Caki2 (cell line): Measurements from ENCODE around the gene OR5P2. TPM values are rescaled to one million over a fixed set of nuclear protein-coding genes. Genes with fewer than 3 reads are reported as not detected.
"Not testable (repeated sequence)": the region's sequence is repeated elsewhere in the genome, so short reads cannot be mapped to it uniquely, and the experiment has no call there.

Experiments used
- DNase-seq: peaks from one replicate; pipeline ENCODE4 v3.0.0-alpha.2; 2015; ENCODE audit warnings: low read depth
- in situ Hi-C: cut with HindIII; loops from 2 replicates; pipeline ENCODE4 v1.10.0; 2016; ENCODE audit warnings: low sequenced_read_pairs, low pct_unique_long_range_greater_than_20kb, mixed read lengths
- total RNA-seq: library from RNA; depleted of rRNA; stranded (reverse); fragments of >200 nt; shearing (Covaris generic); gene quantifications from 2 replicates; pipeline ENCODE4 v1.2.3, GENCODE V29; 2014; ENCODE audit warnings: low replicate concordance; rRNA removed

OR5P2 gene
- not detected in 2 replicates for total RNA-seq

- DNase-seq, result no peak
- in situ Hi-C loops, result no loop called here
Measured at GRCh38 chr11:7796842-7797241, at the start of gene OR5P2. OR5P2 (minus strand) TSS chr11:7796942; CDS start chr11:7796942, 0 bp downstream.

- no peak for DNase-seq
- in situ Hi-C loops, result no loop called here
Measured at GRCh38 chr11:7846003-7846402, 49.3 kb upstream of the OR5P2 start.

- in situ Hi-C loops, result no loop called here
Measured at GRCh38 chr11:7844986-7845385, 48.2 kb upstream of the OR5P2 start.

GRCh38 chr11:7844521-7844920, 47.8 kb upstream of the OR5P2 start:
- in situ Hi-C loops, result no loop called here
- DNase-seq, result no peak

More at GRCh38 chr11:7844986-7845385, 48.2 kb upstream of the OR5P2 start:
- DNase-seq, result no peak

GRCh38 chr11:7840578-7840977, 43.8 kb upstream of the OR5P2 start:
- DNase-seq, result no peak
- in situ Hi-C loops, result no loop called here

GRCh38 chr11:7833527-7833926, 36.8 kb upstream of the OR5P2 start:
- no peak for DNase-seq
- in situ Hi-C loops, result no loop called here

- DNase-seq, result no peak
- in situ Hi-C loops, result no loop called here
Measured at GRCh38 chr11:7830740-7831139, 34.0 kb upstream of the OR5P2 start, which contains the start of gene OR5P3. OR5P3 (minus strand) TSS chr11:7830840.

- no peak for DNase-seq
- in situ Hi-C loops, result no loop called here
Measured at GRCh38 chr11:7826324-7826723, 29.6 kb upstream of the OR5P2 start.

- DNase-seq, in situ Hi-C loops: not testable (repeated sequence)
Measured at GRCh38 chr11:7820417-7820816, 23.7 kb upstream of the OR5P2 start.

GRCh38 chr11:7814897-7815296, 18.2 kb upstream of the OR5P2 start:
- in situ Hi-C loops, DNase-seq: not testable (repeated sequence)

GRCh38 chr11:7810301-7810700, 13.6 kb upstream of the OR5P2 start:
- in situ Hi-C loops, result not testable (repeated sequence)

GRCh38 chr11:7793233-7793632, 3.5 kb downstream of the OR5P2 start:
- no peak for DNase-seq
- in situ Hi-C loops, result no loop called here

More at GRCh38 chr11:7810301-7810700, 13.6 kb upstream of the OR5P2 start:
- DNase-seq, result not testable (repeated sequence)

- DNase-seq, result no peak
- in situ Hi-C loops, result no loop called here
Measured at GRCh38 chr11:7787239-7787638, 9.5 kb downstream of the OR5P2 start.

GRCh38 chr11:7775689-7776088, 21.1 kb downstream of the OR5P2 start:
- DNase-seq, result no peak
- in situ Hi-C loops, result no loop called here

- DNase-seq, in situ Hi-C loops: not testable (repeated sequence)
Measured at GRCh38 chr11:7764301-7764700, 32.4 kb downstream of the OR5P2 start.

- in situ Hi-C loops, result no loop called here
- no peak for DNase-seq
Measured at GRCh38 chr11:7759010-7759409, 37.7 kb downstream of the OR5P2 start.

GRCh38 chr11:7749456-7749855, 47.3 kb downstream of the OR5P2 start:
- no peak for DNase-seq
- in situ Hi-C loops, result no loop called here
